NCI-H1930 (cell line): Measurements from ENCODE around the gene THSD1.
"Not testable (repeated sequence)": the region's sequence is repeated elsewhere in the genome, so short reads cannot be mapped to it uniquely, and the experiment has no call there.

Experiments used
- DNase-seq, 2 experiments: peaks; one replicate each; lab custom pipeline; 2025; lab: John Stamatoyannopoulos, UW

Gene THSD1

DNA sequence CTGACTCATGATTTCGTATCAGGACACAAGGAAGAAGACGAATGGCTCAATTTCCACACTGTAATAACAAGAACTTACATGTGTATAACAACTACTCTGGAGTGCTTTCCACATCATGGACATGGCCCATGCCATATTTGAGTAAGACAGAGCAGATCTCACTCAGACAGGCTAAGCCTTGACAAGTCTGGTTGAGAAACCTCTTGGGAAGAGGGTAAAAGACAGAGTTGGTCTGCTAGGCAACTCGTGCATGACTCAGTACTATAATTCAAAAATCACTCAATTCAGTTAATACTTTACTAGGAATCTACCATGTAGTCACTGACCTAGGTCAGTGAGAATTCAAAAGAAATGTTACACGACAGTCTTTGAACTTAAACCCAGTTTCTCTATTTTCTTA, 5.7 kb upstream of the THSD1 start:
- DNase-seq, result no peak

DNA sequence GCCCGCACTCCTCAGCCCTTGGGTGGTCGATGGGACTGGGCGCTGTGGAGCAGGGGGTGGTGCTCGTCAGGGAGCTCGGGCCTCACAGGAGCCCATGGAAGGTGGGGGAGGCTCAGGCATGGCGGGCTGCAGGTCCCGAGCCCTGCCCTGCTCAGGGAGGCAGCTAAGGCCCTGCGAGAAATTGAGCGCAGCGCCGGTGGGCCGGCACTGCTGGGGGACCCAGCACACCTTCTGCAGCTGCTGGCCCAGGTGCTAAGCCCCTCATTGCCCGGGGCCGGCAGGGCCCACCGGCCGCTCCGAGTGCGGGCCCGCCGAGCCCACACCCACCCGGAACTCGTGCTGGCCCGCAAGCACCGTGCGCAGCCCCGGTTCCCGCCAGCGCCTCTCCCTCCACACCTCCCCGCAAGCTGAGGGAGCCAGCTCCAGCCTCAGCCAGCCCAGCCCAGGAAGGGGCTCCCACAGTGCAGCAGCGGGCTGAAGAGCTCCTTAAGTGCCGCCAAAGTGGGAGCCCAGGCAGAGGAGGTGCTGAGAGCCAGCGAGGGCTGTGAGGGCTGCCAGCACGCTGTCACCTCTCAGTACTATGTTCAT, 2.2 kb upstream of the THSD1 start:
- DNase-seq, result not testable (repeated sequence)

DNA sequence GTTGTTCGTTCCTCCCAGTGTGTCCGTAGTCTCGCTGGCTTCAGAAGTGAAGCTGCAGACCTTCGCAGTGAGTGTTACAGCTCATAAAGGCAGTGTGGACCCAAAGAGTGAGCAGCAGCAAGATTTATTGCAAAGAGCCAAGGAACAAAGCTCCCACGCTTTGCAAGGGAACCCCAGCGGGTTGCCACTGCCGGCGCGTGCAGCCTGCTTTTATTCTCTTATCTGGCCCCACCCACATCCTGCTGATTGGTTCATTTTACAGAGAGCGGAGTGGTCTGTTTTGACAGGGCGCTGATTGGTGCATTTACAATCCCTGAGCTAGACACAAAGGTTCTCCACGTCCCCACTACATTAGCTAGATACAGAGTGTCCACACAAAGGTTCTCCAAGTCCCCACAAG, 1.5 kb upstream of the THSD1 start:
- DNase-seq, result not testable (repeated sequence)

- DNase-seq, result no peak
These were observed 657 bp upstream of the THSD1 start for GRCh38 chr13:52406629-52407028.

DNA sequence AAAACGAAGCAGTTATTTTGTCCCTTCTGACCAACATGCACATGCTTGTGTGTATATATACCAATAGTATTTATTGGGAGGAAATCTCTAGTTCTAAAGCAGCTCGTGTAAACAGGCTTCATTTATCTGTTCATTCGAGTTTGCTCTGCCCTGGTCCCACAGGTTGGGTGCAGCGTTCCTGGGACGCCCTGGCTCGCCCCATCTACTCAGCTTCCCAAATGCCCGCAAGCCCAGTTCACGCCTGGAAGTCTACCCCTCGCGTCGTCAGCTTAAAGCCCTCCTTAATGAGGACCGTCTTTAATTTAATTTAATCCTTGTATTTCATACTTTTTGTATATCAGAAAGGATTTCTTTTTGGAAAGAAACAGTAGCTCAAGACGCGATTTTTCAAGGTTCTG, 604 bp downstream of the THSD1 start:
- no peak for DNase-seq

- no peak for DNase-seq
These were observed 6.3 kb downstream of the THSD1 start for GRCh38 chr13:52399708-52400107.

DNA sequence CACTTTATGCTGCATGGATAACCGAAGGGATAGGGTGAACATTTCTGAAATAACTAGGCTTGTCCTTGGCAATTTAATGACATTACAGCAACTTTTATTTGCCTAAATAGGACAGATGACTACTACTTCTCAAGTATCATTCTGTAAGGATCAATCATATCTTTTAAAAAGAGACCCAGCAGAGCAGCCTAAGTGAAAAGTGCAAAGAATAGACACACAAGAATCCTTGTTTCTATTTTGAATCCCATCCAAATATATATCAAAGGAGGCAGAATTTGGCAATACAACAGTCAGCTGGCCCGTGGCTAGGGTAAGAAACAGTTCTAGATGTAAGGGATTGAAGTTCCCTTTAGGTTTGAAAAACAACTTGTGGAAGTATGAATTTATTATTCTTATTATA, 6.9 kb downstream of the THSD1 start:
- DNase-seq, result no peak

GRCh38 chr13:52395704-52396103, 10.3 kb downstream of the THSD1 start:
- no peak for DNase-seq

DNA sequence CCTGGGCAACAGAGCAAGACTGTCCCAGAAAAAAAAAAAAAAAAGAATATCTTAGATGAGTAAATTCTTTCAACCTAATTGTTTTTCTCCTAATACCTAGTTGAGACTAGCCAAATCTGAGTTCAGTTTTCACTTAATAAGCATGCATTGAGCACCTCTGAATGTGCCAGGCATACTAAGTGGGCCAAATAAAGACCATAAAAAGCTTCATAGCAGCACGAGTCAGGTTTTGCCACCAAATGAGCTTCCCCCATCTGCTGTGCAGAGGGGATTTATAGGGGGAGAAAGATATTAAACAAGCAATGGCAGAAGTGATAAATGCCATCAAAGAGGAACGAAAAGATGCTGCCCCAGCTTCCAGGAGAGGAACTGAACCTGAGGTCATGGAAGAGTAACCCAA, 11.4 kb downstream of the THSD1 start:
- no peak for DNase-seq

DNA sequence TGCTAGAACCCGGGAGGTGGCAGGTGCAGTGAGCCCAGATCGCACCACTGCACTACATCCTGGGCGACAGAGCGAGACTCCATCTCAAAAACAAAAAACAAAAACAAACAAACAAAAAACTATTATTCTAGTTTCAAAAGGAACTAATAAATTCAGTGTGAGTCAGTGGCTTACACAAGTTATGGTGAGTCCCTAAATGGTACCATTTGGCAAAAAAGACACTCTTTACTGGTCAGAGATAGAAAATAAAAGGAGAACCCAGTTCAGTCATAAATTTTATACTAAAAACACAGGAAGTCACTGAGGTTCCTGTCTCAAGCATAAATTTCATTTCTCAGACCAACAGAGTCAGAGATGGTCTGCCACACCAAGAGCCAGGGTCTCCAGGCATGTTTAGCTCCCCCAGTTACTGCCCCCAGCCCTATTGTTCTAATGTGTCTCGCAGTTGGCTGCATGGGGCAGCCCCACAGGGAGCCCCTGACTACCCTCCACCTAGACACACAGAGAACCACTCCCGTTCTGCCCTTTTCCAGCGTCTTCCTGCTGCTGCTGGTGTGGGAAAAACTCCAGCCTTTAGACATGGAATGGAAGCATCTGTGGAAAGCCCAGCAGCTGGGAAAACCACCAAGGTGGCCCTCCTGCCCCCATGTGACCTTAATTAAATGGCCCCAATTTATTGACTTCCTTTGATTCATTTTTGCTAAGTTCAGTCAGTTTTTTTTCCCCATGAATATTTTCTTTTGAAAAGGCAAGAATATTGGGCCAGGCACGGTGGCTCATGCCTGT, 12.2 kb downstream of the THSD1 start:
- DNase-seq, result no peak

DNA sequence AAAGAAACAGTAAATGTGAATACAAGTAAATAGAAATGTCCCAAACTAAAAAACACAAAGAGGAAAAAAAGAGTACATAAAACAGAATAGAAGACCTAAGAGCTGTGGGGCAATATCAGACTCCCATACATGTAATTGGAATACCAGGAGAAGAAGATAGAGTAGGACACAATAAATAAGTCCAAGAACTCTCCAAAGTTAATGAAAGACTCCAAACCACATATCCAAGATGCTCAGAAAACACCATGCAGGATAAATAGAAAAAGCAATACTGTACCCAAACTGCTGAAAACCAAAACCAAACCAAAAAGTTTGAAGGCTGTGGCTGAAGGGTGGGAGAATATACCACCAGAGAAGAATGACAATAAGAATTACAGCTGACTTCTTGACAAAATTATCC, 18.3 kb downstream of the THSD1 start:
- no peak for DNase-seq

DNA sequence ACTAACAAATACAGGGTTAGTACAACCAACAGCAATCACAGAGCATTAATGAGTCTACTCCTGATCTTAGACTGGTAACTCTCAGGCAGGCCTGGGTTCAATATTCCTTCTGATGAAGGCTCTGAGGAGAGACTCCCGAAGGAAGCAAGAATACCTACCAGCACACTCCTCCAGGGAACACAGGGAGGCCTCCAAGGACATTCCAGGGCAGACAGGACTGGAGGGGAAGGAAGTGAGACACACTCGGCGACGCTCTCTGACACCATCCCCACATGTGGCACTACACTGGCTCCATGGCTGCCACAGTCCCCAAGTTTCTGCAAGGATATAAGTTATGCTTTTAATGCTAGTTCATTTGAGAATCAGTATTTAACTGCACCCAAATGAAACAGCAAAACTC, 20.1 kb downstream of the THSD1 start:
- DNase-seq, result no peak

GRCh38 chr13:52383366-52383765, 22.6 kb downstream of the THSD1 start:
- no peak for DNase-seq

DNA sequence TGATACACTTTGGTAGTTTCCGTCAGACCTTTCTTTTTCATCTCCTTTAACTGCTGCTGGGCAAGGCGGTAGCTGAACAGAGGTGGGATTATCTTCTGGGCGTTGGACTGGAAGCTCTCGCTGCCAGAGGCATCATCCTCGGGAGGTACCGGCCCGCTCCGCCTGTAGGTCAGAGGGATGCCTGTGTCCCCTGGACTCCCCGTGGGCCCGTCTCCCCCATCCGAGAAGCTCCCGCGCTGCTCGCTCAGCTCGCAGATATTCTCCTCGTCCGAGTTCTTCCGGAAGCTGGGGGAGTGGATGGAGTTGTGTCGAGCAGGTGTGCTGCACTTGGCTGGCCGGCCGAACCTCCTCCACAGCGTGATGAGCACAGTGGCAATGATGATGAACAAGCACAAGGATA, 27.7 kb downstream of the THSD1 start:
- DNase-seq, result no peak

DNA sequence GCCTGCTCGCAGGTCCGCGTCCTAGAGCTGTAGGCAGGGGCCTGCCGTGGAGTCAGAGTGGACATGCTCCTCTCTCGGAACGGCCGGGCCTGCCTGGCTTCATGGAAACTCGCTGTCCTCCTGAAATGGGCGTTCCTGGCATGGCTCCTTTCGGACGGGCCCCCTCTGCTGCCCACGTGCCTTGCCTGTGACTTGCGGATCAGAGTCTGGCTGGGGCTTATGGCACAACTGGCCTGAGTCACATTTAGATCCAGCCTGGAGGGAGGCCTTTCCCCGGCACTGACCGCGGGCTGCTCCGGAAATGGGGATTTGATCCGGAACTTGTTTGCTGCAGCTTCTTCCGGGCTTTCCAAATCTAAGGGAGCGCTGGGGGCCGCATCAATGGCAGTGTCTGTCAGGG, 28.1 kb downstream of the THSD1 start:
- no peak for DNase-seq

DNA sequence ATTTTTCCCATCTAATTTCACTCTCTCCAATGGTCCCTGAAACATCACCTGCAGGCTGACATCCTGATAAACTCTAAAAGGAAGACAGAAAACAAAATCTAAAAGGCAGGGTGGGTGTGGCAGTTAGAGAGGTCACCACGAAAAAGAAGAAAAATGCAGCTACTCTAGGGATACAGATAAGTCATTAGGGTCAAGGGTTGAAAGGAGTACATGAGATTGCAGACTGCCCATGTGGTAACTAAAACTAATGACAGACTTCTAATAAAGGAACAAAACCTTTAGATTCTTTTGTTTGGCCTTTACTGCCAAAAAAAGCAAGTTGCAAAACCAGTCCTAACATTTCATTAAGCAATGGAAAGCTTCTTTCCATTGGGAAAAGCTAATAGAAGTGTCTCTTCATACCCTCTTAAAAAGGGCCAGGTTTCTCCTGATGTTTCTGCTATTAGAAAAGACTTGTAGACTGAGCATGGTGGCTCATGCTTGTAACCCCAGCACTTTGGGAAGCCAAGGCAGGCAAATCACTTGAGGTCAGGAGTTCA, 31.0 kb downstream of the THSD1 start:
- no peak for DNase-seq

- no peak for DNase-seq
These were observed 31.6 kb downstream of the THSD1 start for GRCh38 chr13:52374389-52374788.

- DNase-seq, result not testable (repeated sequence)
These were observed 32.7 kb downstream of the THSD1 start for GRCh38 chr13:52373277-52373676.

- no peak for DNase-seq
These were observed 34.2 kb downstream of the THSD1 start for GRCh38 chr13:52371736-52372247.

DNA sequence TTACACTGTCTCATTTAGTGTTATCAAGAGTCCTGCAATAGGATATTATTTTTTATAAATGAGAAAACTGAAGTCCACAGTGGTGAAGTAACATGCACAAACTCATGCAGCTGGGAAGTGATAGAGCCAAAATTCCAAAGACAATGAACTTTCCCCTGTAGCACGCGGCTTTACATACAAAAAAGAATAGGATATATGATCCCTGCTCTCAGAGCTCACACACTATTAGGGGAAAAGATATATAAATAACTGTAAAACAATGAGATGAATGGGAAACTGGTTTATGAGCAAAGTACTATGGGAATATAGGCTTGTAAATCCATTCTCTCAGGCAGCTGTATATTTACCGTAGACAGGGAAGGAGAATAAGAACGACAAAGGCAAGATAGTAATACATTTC, 39.7 kb downstream of the THSD1 start:
- peak in 1 of 2 experiments; percentile 24 for DNase-seq

- not testable (repeated sequence) for DNase-seq
These were observed 43.6 kb downstream of the THSD1 start for GRCh38 chr13:52362169-52362887.

- no peak for DNase-seq
These were observed 44.7 kb downstream of the THSD1 start for GRCh38 chr13:52361225-52361624.

DNA sequence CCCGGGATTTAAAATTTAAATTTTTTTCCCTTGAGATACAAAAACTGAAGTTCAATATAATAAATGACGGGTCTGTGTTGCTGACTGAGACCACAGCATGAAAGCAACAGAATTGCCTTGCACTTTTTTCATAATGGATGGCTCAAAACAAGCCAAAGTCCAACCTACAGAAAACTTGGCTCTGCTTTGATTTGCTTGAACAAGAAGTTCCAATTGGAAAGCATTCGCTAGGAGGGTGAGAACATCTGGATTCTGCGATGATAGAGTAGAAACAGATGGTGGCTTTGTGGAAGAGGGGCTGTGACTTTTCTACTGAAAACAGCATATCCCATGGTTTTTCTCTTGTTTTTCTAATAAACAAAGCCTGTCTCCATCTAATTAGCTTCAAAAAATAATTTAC, 46.4 kb downstream of the THSD1 start:
- DNase-seq, result no peak
